GM18517 (cell line): ENCODE measurements around the gene IDH3B.
"Not testable (repeated sequence)": the region's sequence is repeated elsewhere in the genome, so short reads cannot be mapped to it uniquely, and the experiment has no call there.

ENCODE experiments used
- ATAC-seq: cut with Tn5 transposase; IDR thresholded peaks from one replicate; pipeline ENCODE4 v1.9.1; 2021; ENCODE audit warnings: mild to moderate bottlenecking, moderate library complexity; ENCODE audit not compliant: unreplicated experiment

IDH3B gene

DNA sequence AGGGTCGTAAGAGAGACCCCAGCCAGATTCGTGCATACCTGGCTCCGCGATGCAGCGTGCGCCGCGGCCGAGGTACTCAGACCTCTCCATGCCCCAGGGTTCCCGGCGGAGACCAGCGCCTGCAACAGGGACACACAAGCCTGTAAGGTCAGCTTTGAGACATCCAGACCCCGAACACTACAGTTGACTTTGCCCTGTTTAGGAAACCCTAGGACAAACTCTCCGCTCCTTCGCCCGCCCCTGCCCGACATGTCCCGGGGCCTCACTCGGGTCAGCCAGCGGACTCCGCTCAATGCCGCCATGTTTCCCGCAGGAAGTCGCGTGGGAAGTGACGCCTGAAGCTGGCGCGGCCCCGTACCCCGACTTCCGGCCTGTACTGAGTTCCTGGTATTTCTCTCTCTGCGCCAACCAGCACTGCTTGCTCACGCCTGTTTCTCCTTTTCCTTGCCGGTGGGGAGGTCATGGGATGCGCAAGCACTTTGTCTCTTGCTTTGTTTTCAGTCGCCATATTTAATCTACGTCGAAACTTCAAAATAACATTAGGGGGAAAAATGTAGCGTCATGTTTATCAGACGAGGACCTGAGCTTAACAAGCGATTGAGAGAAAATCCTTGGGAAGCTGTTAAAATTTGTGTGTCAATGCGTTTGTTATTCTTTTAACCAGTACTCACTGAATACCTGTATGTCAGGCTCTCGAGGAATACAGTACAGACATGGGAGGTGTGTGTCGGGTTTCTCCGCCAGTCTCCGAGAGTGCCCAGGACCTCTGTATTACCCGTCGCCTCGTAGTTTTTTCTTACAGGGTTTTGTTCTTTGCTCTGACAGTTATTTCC, at the start of gene IDH3B:
TSS of gene IDH3B (minus strand) at position 330 of the 833 bp plus-strand sequence. CDS start at position 302, 28 bp downstream.
- peak; percentile 84 for ATAC-seq

- ATAC-seq = no peak
Observed at GRCh38 chr20:2713285-2713684, 49.3 kb upstream of the IDH3B start.

DNA sequence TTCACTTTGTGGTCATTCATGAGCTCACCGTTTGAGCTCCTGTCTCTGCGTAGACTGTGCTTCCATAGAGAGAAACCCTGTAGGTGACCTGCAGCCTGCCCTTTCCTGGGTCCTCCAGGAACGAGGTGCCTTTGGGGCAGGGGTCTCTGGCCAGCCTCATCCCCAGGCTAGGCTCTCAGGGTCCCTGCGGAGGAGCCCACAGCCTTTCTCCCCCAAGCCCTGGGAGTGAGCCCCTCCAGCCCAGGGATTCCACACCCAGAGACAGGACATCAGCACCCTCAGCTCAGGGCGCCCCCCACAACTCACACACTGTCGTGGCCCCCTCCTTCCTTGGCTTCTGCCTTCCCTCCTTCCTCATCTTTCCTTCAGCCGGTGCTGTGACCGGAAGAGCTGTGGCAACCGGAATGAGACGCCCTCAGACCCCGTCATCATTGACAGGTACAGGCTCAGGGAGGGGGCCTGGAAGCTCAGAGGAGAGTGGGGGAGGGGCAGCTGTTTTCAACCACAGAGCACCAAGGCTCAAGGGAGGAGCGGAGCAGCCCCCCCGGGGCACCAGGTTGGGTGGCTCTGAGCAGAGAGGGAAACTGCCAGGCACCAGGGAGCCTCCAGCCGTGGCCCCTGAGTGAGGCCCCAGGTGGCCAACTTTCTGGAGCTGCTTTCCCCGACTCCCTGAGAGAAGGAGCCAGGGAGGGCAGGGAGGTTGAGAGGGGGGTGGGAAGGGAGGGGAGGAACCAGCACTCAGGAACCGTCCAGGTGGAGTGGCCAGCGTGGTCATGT, 45.4 kb upstream of the IDH3B start:
- no peak for ATAC-seq

DNA sequence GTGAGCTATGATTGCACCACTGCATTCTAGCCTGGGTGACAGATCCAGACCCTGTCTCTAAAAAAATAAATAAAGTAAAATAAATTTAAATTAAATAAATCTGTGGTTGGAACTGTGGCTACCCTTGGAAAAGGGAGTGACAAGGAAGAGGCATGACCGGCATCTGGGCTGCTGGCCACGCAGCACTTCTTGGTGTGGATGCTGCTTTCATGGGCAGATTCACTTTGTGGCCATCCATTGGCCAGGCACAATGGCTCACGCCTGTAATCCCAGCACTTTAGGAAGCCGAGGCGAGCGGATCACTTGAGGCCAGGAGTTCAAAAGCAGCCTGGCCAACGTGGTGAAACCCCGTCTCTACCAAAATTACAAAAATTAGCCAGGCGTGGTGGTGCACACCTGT, 44.6 kb upstream of the IDH3B start:
- no peak for ATAC-seq

GRCh38 chr20:2708073-2708415, 44.0 kb upstream of the IDH3B start:
- no peak for ATAC-seq

DNA sequence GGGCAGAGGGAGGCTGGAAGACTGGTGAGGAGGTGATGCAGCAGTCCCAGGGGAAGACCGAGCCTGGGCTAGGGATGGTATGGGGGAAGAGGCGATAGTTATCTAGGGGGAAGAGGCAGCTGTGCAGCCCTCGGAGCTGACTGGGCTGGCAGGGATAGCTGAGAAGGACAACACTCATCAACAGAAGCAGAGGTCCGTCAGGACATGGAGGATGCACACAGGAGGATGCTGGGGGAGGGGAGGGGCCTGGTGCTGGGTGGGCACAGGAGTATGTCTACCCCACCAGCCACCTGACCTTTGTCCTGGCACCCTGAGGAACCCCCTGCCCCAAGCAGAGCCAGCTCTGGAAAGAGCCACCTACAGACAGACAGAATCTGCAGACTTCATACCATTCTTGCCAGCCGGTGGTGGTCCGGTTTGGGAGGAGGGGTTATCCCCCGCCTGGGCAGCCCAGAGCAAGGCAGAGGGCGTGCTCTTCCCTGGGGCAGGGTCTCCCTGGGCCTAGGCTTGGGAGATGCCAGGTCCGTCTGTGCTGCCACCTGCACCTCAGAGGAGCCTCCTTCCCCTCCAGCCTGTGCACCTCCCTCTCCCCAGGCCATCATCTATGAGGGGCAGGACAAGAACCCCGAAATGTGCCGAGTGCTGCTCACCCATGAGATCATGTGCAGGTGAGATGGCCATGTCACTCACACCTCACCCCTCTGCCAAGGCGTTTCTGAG, 43.5 kb upstream of the IDH3B start:
- ATAC-seq = no peak

- ATAC-seq = no peak
Observed at GRCh38 chr20:2706688-2707352, 42.8 kb upstream of the IDH3B start.

DNA sequence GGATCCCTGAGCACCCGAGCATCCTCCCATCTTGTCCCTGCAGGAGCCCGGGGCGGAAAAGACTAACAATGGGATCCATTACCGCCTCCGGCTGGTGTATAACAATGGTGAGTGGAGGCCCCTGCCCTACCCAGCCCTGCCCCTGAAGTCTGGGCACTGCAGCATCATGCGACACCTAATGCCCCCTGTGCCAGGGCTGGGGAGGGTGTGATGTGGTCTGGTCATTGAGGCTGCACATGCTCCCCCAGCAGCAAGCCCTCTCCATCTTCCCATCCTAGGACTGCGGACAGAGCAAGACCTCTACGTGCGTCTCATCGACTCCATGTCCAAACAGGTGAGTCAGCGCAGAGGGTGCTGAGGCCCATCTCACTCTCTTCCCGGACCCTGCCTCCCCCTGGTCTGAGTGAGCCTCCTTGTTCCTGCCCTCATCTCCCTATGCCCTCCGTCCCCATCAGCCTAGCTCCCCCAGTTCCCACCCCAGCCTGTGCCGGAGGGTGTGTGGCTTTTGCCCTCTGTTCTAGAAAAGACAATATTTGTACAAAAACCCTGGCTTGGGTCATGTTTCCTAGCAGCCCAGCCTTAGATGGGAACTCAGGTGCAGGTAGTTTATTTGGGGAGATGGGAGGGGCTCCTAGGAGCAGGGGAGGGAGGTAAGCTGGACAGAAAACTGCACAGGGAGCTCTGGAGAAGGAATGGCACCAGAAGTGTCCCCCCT, 42.1 kb upstream of the IDH3B start:
- ATAC-seq = no peak

DNA sequence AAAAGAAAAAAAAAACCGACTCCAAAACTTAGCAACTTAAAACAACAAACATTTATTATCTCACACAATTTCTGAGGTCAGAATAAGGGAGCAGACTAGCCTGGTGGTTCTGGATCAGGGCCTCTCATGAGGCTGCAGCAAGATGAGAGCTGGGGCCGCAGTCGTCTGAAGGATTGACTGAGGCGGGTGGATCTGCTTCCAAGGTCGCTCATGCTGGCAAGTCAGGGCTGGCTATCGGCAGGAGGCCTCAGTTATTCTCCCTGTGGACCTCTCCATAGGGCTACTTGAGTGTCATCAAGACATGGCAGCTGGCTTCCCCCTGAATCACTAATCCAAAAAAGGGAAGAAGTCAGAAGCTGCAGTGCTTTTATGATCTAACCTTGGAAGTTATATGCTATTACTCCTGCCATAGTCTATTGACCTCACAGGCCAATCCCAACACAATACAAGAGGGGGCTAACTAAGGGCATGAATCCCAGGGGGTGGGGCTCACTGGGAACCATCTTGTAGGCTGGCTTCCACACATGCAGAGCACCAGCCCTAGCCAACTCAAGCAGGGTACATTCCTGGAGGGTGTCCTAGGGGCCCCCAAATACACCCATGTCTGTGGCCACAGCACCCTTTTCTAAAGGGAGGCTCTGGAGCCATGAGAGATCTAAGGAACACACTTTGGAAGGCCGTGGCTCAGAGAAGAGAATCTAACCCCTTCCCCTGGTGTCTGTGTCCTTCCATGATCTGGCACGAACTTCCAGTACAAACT, 39.9 kb upstream of the IDH3B start:
- no peak for ATAC-seq

DNA sequence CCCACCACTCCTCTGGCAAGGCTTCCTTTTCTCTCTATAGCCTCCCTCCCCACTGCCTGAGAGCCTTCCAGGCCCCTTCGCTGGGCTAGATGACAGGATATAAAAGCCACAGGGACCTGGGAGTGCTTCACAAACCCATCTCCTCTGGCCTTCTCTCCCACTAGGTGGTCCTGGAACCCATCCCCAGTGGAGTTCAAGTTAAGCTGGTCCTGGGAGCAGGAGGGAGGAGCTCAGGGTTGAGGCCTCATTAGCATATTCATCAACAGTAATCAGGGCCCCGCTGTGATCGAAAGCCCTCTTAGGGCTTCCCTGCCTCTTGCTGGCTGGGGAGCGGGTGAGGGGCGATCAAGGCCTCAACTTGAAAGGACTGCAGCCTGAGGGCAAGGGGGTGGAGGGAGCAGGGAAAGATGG, 37.7 kb upstream of the IDH3B start:
- ATAC-seq = no peak

DNA sequence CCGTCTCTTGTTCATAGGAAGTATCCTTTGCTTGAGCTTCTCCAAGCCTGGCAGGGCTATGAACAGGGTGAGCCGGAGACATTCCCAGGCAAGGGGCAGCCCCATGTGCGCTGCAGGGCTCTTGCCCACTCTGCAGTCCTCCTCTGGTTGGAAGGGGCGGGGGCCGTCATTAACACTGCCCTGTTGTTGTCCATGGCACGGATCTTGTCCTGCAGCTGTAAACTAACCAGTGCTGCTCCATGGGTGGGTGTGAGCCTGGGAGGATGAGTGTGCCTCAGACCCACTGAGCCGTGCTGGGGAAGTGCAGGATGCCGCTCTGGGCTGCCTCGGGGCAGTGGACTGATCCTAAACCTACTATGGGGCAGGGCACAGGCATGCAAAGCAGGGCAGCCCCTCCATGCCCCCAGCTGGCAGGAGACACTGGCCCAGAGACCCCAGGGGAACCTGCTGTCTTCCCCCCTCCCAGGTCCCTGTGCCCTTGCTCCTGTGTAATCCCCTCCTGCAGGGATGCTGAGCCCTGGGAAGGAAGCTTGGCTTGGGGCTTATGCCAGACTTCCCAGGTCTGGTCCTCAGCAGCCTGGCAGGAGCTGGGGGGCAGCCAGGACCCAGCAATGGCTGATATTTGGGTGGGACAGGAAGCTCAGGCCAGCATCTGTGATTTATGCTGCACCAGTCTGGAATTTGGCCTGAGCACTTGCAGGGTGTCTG, 37.1 kb upstream of the IDH3B start:
- no peak for ATAC-seq

GRCh38 chr20:2699775-2700413, 35.9 kb upstream of the IDH3B start:
- no peak for ATAC-seq

DNA sequence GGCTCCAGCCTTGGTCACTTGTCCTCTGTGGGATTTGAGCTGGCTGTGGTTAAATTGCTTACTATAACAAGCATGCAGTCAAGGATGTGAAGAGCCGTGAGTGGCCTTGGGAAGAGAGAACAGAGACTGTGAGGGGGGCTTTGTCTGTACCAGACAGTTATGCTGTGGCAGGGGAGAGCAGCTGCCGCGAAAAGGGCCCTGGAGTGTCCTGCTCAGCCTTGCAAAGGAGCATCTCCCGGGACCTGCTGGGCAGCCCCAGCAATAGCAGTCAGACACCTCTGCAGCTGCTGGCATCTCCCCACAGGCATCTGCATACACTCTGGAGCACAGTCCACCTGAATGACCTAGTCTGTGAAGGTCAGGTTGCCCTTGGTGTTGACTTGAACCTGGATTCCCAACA, 34.9 kb upstream of the IDH3B start:
- ATAC-seq = no peak

- ATAC-seq = no peak
Observed at GRCh38 chr20:2698186-2698817, 34.3 kb upstream of the IDH3B start.

DNA sequence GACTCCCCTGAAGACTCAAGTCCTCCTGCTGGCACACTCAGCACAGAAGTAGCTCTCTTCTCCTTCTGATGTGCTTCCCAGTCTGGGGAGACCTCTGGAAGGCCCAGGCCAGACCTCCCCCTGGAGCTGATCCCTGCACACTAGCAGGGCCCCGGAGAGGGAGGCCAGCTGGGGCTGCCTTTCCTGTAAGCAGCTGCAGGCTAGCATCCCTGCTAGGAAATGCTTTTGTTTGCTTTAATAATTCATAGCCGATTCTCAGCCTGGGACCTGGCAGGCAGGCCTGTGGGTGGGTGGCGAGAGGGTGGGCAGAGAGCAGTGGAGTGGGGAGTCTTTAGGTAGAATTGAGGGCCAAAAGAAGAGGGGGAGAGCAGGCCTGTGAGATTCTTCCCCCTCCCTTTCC, 33.8 kb upstream of the IDH3B start:
- ATAC-seq = no peak

DNA sequence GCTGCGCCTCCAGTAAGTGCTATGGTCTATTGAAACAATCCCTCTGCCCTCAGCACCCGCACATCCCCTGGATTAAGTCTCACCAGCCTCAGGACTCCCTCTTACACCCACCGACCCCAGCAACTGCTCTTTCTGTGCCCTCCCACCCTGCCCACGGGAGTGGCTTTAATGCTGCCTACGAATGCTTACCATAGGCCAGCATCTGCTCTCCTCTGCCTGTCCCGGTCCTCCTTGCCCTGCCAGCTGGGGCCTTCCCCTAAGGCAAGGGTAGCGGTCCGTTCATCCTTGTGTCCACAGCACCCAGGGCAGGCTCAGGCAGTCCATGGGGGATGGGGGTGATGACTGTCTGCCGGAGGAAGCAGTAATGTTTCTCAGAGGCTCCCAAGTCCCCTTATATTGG, 32.6 kb upstream of the IDH3B start:
- ATAC-seq = no peak

GRCh38 chr20:2695984-2696525, 32.0 kb upstream of the IDH3B start:
- ATAC-seq = not testable (repeated sequence)
